Measurements from ENCODE around the gene NSD1.

Gene NSD1

GRCh38 chr5:177310757-177311391 lies 177.3 kb downstream of the NSD1 start:
- Mint-ChIP-seq H3K27ac (peak overlapping the region; percentile 95), H3K36me3 (ENCODE audit: low read depth) (peaks cover 21% of the 10 kb centered on the region), H3K9me3 (no peaks in the 10 kb centered on the region), H3K4me1 (ENCODE audit: low read depth) (peaks cover 44% of the 10 kb centered on the region), H3K27me3 (ENCODE audit: low read depth) (no peaks in the 10 kb centered on the region), H3K4me3 (peak overlapping the region; percentile 90)

DNA sequence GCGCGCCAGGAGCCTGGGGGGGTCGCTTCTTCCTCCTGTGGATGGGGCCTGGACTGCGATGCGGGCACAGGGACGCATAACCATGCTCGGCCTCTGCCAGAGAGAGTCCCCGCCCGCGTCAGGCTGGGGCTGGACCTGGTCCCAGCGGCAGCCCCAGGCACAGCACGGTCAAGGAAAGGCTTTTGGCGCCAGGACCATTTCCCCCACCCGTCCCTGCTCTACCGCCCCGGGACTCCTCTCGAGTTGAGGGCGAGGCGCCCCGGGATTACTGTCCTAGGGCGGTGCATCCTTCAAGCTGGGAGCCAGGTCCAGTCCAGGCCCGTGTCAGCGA lies 177.8 kb downstream of the NSD1 start:
- Mint-ChIP-seq H3K9me3 (no peaks in the 10 kb centered on the region), H3K27ac (no peak overlapping the region), H3K4me1 (ENCODE audit: low read depth) (peaks cover 43% of the 10 kb centered on the region), H3K36me3 (ENCODE audit: low read depth) (peaks cover 17% of the 10 kb centered on the region), H3K27me3 (ENCODE audit: low read depth) (no peaks in the 10 kb centered on the region), H3K4me3 (peak overlapping the region; percentile 87)

DNA sequence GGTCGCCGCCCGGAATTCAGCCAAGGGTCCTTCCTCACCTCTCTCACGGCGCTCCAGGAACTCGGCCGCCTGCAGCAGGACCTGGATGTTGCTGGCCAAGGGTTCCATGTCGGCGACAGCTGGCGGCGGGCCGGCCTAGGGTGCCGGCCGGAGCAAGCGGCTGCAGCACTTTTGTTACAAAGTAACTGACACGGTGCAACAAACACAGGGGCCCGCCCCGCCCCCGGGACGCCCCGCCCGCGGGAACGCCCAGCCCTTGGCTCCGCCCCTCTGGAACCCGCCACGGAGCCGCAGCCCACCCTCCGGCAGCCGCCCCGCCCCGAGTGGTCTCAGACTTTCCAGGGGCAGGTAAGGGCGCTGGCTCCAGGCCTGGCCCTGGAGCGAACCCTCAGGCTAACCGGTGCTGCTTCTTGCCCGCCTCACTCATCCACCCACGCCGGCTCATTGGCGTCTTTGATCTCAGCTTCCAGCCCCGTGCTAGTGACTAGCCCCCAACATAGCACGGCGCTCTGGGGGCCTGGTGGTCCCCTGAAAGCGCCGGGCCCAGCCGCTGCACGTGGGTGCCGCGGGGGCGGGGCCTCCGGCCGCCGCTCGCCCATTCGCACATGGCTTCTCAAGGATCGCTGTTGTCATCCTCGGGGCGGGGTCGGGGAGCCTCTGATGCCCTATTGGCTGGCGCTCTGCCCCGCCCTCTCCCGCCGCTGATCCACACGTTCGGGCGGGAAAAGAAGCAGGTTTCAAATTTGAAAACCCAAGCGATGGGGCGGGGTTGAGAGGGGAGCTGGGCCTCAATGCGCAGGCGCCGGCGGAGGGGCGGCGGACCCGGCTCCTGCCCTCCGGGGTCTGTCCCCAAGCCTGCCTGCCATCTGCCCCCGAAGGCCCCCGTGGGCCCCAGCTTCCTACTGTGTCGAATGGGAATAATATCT lies 178.4 kb downstream of the NSD1 start, which contains the start of gene MXD3:
Gene MXD3 (minus strand): TSS at position 176 of the 926 bp plus-strand sequence. CDS start 68 bp downstream, at position 108.
- H3K4me1 Mint-ChIP-seq (ENCODE audit: low read depth): peaks cover 37% of the 10 kb centered on the region
- H3K36me3 Mint-ChIP-seq (ENCODE audit: low read depth): peaks cover 11% of the 10 kb centered on the region
- H3K9me3 Mint-ChIP-seq: no peaks in the 10 kb centered on the region
- H3K27ac Mint-ChIP-seq: peak within 1 kb of the TSS; percentile 95
- no peaks in the 10 kb centered on the region for H3K27me3 Mint-ChIP-seq (ENCODE audit: low read depth)
- peak within 1 kb of the TSS; percentile 90 for H3K4me3 Mint-ChIP-seq

DNA sequence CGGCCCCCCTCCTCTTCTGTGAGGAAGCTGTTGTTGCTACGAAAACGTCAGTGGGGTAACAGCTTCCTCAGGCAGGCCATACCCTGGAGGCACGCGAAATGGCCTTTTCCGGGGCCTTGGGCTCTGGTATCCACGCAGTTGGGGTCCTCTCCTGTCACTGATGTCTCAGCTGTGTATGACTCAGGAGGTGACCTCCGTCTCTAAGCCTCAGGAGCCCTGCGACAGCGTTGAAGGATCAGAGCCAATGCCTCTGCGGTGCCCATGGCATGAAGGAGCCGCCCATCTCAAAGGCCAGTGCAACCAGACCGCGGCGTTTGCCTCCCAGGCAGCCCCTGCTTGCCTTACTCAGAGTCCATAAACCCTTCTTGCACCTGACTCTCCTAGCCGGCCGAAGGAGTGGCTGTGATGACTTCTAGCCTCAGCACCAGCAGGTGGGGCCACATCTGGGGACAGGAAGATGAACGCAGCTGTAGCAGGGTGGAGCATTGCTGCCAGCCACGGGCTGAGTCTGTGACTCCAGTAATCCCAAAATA lies 179.1 kb downstream of the NSD1 start:
- Mint-ChIP-seq H3K27ac (peak overlapping the region; percentile 84), H3K27me3 (ENCODE audit: low read depth) (no peaks in the 10 kb centered on the region), H3K9me3 (no peaks in the 10 kb centered on the region), H3K4me3 (peak overlapping the region; percentile 87), H3K36me3 (ENCODE audit: low read depth) (peaks cover 10% of the 10 kb centered on the region), H3K4me1 (ENCODE audit: low read depth) (peaks cover 39% of the 10 kb centered on the region)

- Mint-ChIP-seq H3K4me3 (peak overlapping the region; percentile 46), H3K4me1 (ENCODE audit: low read depth) (peaks cover 45% of the 10 kb centered on the region), H3K27ac (no peak overlapping the region), H3K9me3 (no peaks in the 10 kb centered on the region), H3K27me3 (ENCODE audit: low read depth) (no peaks in the 10 kb centered on the region), H3K36me3 (ENCODE audit: low read depth) (peaks cover 10% of the 10 kb centered on the region)
These were observed 180.1 kb downstream of the NSD1 start for GRCh38 chr5:177313561-177314259.

GRCh38 chr5:177314376-177315342 lies 181.1 kb downstream of the NSD1 start:
- peaks cover 37% of the 10 kb centered on the region for H3K4me1 Mint-ChIP-seq (ENCODE audit: low read depth)
- peaks cover 11% of the 10 kb centered on the region for H3K36me3 Mint-ChIP-seq (ENCODE audit: low read depth)
- peaks cover 5% of the 10 kb centered on the region for H3K9me3 Mint-ChIP-seq
- no peak overlapping the region for H3K27ac Mint-ChIP-seq
- no peaks in the 10 kb centered on the region for H3K27me3 Mint-ChIP-seq (ENCODE audit: low read depth)
- H3K4me3 Mint-ChIP-seq: no peak overlapping the region

GRCh38 chr5:177315411-177315810 lies 181.8 kb downstream of the NSD1 start:
- H3K27ac Mint-ChIP-seq: no peak overlapping the region
- H3K27me3 Mint-ChIP-seq (ENCODE audit: low read depth): no peaks in the 10 kb centered on the region
- H3K36me3 Mint-ChIP-seq (ENCODE audit: low read depth): peaks cover 10% of the 10 kb centered on the region
- H3K4me3 Mint-ChIP-seq: no peak overlapping the region
- peaks cover 7% of the 10 kb centered on the region for H3K9me3 Mint-ChIP-seq
- H3K4me1 Mint-ChIP-seq (ENCODE audit: low read depth): peaks cover 32% of the 10 kb centered on the region

- Mint-ChIP-seq H3K4me1 (ENCODE audit: low read depth) (peaks cover 28% of the 10 kb centered on the region), H3K27me3 (ENCODE audit: low read depth) (no peaks in the 10 kb centered on the region), H3K36me3 (ENCODE audit: low read depth) (peaks cover 6% of the 10 kb centered on the region), H3K9me3 (peaks cover 7% of the 10 kb centered on the region), H3K4me3 (peak overlapping the region; percentile 30), H3K27ac (no peak overlapping the region)
These were observed 182.4 kb downstream of the NSD1 start for GRCh38 chr5:177316005-177316404.

DNA sequence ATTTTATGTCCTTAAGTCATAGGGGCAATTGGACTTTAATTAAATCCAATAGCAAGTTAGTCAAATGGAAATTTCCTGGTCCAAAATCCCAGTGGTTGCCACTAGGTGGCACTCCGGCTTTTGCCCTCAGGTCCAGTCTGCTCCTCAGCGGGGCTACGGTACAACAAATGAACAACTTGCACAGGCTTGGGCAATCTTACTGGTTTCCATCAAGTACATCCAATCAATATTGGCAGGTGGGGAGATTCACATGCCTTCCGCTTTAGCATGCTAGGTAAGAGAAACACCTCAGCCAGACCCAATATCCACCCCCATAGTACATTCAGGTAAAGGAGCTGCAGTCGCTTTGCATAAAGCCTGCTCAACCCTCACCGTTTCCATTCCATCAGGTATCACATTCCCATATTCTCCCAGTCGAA lies 184.4 kb downstream of the NSD1 start:
- Mint-ChIP-seq H3K36me3 (ENCODE audit: low read depth) (peaks cover 10% of the 10 kb centered on the region), H3K4me1 (ENCODE audit: low read depth) (peaks cover 22% of the 10 kb centered on the region), H3K4me3 (no peak overlapping the region), H3K9me3 (peaks cover 7% of the 10 kb centered on the region), H3K27me3 (ENCODE audit: low read depth) (no peaks in the 10 kb centered on the region), H3K27ac (no peak overlapping the region)

DNA sequence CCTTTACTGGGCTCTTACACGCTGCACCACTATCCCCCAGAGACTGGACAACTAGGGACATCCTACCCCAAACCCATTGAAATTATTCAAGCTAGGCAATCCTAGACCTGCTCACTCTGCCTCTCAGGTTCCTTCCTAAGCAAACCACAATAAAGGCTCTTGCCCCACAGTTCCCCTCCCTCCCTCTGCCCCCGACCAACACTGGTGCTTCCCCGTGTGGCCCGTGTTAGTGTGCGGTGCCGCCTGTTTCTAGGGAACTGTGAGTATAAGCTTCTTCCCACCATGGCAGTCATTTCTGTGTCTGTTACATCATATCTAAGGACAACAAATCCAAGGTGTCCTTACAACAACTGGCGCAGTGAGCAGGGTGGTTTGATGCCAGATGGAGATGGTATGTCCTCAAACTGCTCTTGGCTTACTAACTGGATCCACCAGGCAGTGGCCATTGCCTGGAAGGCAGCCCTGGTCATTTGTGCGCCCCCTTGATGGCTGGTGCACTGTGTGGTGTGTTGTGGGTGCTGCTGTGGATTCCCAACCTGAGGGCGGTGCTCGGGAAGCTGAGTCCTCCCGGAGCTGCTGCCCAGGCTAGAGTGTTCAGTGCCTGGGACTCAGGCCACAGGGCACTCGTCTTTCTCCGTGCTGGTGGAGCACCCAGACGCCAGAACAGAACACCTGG lies 186.5 kb downstream of the NSD1 start:
- H3K27me3 Mint-ChIP-seq (ENCODE audit: low read depth): no peaks in the 10 kb centered on the region
- H3K9me3 Mint-ChIP-seq: peaks cover 7% of the 10 kb centered on the region
- no peak overlapping the region for H3K4me3 Mint-ChIP-seq
- H3K27ac Mint-ChIP-seq: no peak overlapping the region
- peaks cover 18% of the 10 kb centered on the region for H3K4me1 Mint-ChIP-seq (ENCODE audit: low read depth)
- peaks cover 10% of the 10 kb centered on the region for H3K36me3 Mint-ChIP-seq (ENCODE audit: low read depth)

DNA sequence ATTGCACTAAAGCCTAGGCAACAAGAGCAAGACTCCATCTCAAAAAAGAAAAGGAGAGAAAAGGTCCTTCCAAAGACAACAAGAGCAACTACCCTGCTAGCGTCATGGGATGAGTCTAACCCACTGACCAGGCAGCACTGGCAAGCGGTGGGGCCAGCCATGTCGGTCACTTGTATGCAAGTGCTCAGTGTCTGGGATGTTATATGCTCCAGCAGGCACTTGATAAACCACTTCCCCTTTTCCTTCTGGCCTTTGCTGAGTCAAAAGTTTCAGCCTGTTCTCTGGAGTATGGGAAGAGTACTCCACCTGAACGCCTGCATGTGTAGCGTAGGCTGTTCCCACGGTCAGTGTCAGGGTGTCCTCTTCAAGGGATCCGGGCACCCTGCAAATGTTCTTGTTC lies 187.3 kb downstream of the NSD1 start:
- H3K36me3 Mint-ChIP-seq (ENCODE audit: low read depth): peaks cover 10% of the 10 kb centered on the region
- peaks cover 18% of the 10 kb centered on the region for H3K4me1 Mint-ChIP-seq (ENCODE audit: low read depth)
- no peaks in the 10 kb centered on the region for H3K27me3 Mint-ChIP-seq (ENCODE audit: low read depth)
- no peak overlapping the region for H3K27ac Mint-ChIP-seq
- H3K9me3 Mint-ChIP-seq: peaks cover 7% of the 10 kb centered on the region
- H3K4me3 Mint-ChIP-seq: no peak overlapping the region

- Mint-ChIP-seq H3K27me3 (ENCODE audit: low read depth) (no peaks in the 10 kb centered on the region), H3K4me1 (ENCODE audit: low read depth) (peaks cover 8% of the 10 kb centered on the region), H3K9me3 (no peaks in the 10 kb centered on the region), H3K4me3 (no peak overlapping the region), H3K27ac (no peak overlapping the region), H3K36me3 (ENCODE audit: low read depth) (peaks cover 18% of the 10 kb centered on the region)
These were observed 192.4 kb downstream of the NSD1 start for GRCh38 chr5:177325868-177326381.

All from T-helper 1 cell treated with Interleukin-12 subunit alpha and Interleukin-12 subunit beta and Interleukin-4 antibody, amounts not matched to agents 30 μg/mL and 1 μg/mL, for 36 hours (primary cell).